A673 (cell line): Measurements from ENCODE around the gene LCLAT1.

ENCODE experiments used
- CTCF ChIP-seq: fragments of 300-800, 200-600 bp; sonication (generic); conservative IDR thresholded peaks from 2 replicates; pipeline ENCODE4 v1.5.1; 2017; ENCODE audit warnings: low read depth, mild to moderate bottlenecking, antibody characterized with exemption, low read length, moderate library complexity, mixed read lengths
- EZH2 ChIP-seq: fragments of 200-600 bp; sonication (generic); IDR thresholded peaks from 2 replicates; pipeline ENCODE4 v1.6.1; 2017; ENCODE audit warnings: borderline replicate concordance, low read depth, mild to moderate bottlenecking, mixed read lengths, antibody characterized with exemption, low read length; ENCODE audit not compliant: poor library complexity, severe bottlenecking

DNA sequence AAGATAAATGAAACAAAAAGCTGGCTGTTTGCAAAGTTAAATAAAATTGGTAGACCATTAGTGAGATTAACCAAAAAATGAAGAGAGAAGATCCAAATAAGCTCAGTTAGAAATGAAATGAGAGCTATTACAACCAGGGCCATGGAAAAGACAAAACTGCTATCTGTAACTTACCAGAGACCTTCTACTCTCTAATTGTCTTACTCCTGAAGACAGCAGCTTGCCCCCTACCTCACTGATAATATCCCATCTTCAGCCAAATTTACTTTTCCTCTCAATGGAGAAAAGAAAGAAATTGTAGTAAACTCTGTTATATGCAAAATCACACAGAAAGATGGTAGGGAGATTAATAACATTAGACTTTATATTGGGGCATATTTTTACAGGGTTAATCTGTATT, 178.2 kb downstream of the LCLAT1 start:
- TF ChIP-seq CTCF (no peak), EZH2 (no peak)
